Skeletal muscle satellite cell (primary cell): ENCODE measurements around the gene TMEM60.
A peak's percentile ranks its signal among the peaks of the same experiment; 100 is the strongest.

ENCODE experiments used
- H3K27me3 ChIP-seq: 2 replicates; pipeline ENCODE4 v1.7.0; 2013; ENCODE audit warnings: low read length; ENCODE audit not compliant: control insufficient read depth, insufficient read depth
- H3K36me3 ChIP-seq: 2 replicates; pipeline ENCODE4 v1.7.0; 2013; ENCODE audit warnings: mild to moderate bottlenecking, control low read depth, low read length; ENCODE audit not compliant: insufficient read depth
- H3K4me1 ChIP-seq: 2 replicates; pipeline ENCODE4 v1.7.0; 2013; ENCODE audit warnings: low read length; ENCODE audit not compliant: control insufficient read depth, insufficient read depth
- H3K4me2 ChIP-seq: 2 replicates; pipeline ENCODE4 v1.7.0; 2013; ENCODE audit warnings: mild to moderate bottlenecking, low read length
- H3K4me3 ChIP-seq: 2 replicates; pipeline ENCODE4 v1.7.0; 2013; ENCODE audit warnings: low read length
- H3K9ac ChIP-seq: 2 replicates; pipeline ENCODE4 v1.7.0; 2013; ENCODE audit warnings: mild to moderate bottlenecking, low read depth, low read length, moderate library complexity
- H3K9me3 ChIP-seq: replicated peaks from 2 replicates; pipeline ENCODE4 v1.7.0; 2013; ENCODE audit warnings: mild to moderate bottlenecking, control low read depth, low read length

The TMEM60 gene

GRCh38 chr7:77811516-77812289 is 13.5 kb upstream of the TMEM60 start:
- Histone ChIP-seq H3K36me3 (no peaks in the 10 kb centered on the region), H3K4me1 (peaks cover 9% of the 10 kb centered on the region)

GRCh38 chr7:77808517-77808916 is 10.3 kb upstream of the TMEM60 start:
- Histone ChIP-seq H3K9ac (no peak overlapping the region), H3K9me3 (peaks cover 5% of the 10 kb centered on the region), H3K4me3 (no peak overlapping the region), H3K36me3 (no peaks in the 10 kb centered on the region), H3K4me1 (peaks cover 9% of the 10 kb centered on the region), H3K27me3 (no peaks in the 10 kb centered on the region), H3K4me2 (no peak overlapping the region)

More at GRCh38 chr7:77811516-77812289, 13.5 kb upstream of the TMEM60 start:
- Histone ChIP-seq H3K27me3 (no peaks in the 10 kb centered on the region), H3K4me2 (peak overlapping the region; percentile 64), H3K4me3 (peak overlapping the region; percentile 26), H3K9me3 (peaks cover 5% of the 10 kb centered on the region), H3K9ac (peak overlapping the region; percentile 44)

- Histone ChIP-seq H3K9ac (no peak overlapping the region), H3K4me1 (peaks cover under 1% of the 10 kb centered on the region), H3K27me3 (no peaks in the 10 kb centered on the region), H3K36me3 (no peaks in the 10 kb centered on the region), H3K9me3 (peaks cover 5% of the 10 kb centered on the region), H3K4me2 (no peak overlapping the region), H3K4me3 (no peak overlapping the region)
Measured at GRCh38 chr7:77806425-77806824, 8.2 kb upstream of the TMEM60 start.

- no peak overlapping the region for H3K9ac ChIP-seq
- no peak overlapping the region for H3K4me3 ChIP-seq
- no peaks in the 10 kb centered on the region for H3K36me3 ChIP-seq
- H3K9me3 ChIP-seq: peaks cover 4% of the 10 kb centered on the region
- peaks cover 4% of the 10 kb centered on the region for H3K4me1 ChIP-seq
- no peak overlapping the region for H3K4me2 ChIP-seq
- H3K27me3 ChIP-seq: no peaks in the 10 kb centered on the region
Measured at GRCh38 chr7:77802557-77803405, 4.5 kb upstream of the TMEM60 start.

GRCh38 chr7:77800730-77801129 is 2.5 kb upstream of the TMEM60 start:
- Histone ChIP-seq H3K36me3 (no peaks in the 10 kb centered on the region), H3K27me3 (no peaks in the 10 kb centered on the region), H3K4me3 (no peak overlapping the region), H3K4me2 (no peak overlapping the region), H3K9ac (no peak overlapping the region), H3K9me3 (no peaks in the 10 kb centered on the region), H3K4me1 (peaks cover 14% of the 10 kb centered on the region)

- H3K4me2 ChIP-seq: peak overlapping the region; percentile 91
- H3K4me3 ChIP-seq: peak overlapping the region; percentile 17
- H3K27me3 ChIP-seq: no peaks in the 10 kb centered on the region
- H3K36me3 ChIP-seq: no peaks in the 10 kb centered on the region
- H3K9me3 ChIP-seq: no peaks in the 10 kb centered on the region
- peaks cover 14% of the 10 kb centered on the region for H3K4me1 ChIP-seq
- H3K9ac ChIP-seq: peak overlapping the region; percentile 87
Measured at GRCh38 chr7:77800158-77800557, 1.9 kb upstream of the TMEM60 start.

- Histone ChIP-seq H3K4me2 (peak overlapping the region; percentile 91), H3K36me3 (no peaks in the 10 kb centered on the region), H3K4me1 (peaks cover 14% of the 10 kb centered on the region), H3K4me3 (peak overlapping the region; percentile 92), H3K27me3 (no peaks in the 10 kb centered on the region), H3K9ac (peak overlapping the region; percentile 87), H3K9me3 (no peaks in the 10 kb centered on the region)
Measured at GRCh38 chr7:77799078-77799964, 1.1 kb upstream of the TMEM60 start.

- Histone ChIP-seq H3K4me3 (peak overlapping the region; percentile 92), H3K27me3 (no peaks in the 10 kb centered on the region), H3K9ac (peak overlapping the region; percentile 88), H3K36me3 (peaks cover 6% of the 10 kb centered on the region), H3K4me2 (peak overlapping the region; percentile 94), H3K4me1 (peaks cover 14% of the 10 kb centered on the region), H3K9me3 (no peaks in the 10 kb centered on the region)
Measured at GRCh38 chr7:77797734-77798393, 370 bp downstream of the TMEM60 start.

GRCh38 chr7:77796960-77797359 is 1.3 kb downstream of the TMEM60 start:
- Histone ChIP-seq H3K4me2 (peak overlapping the region; percentile 94), H3K4me1 (peaks cover 20% of the 10 kb centered on the region), H3K9me3 (no peaks in the 10 kb centered on the region), H3K27me3 (no peaks in the 10 kb centered on the region), H3K9ac (peak overlapping the region; percentile 88), H3K36me3 (peaks cover 6% of the 10 kb centered on the region), H3K4me3 (peak overlapping the region; percentile 92)

- peak overlapping the region; percentile 94 for H3K4me2 ChIP-seq
- no peak overlapping the region for H3K9ac ChIP-seq
- H3K4me1 ChIP-seq: peaks cover 20% of the 10 kb centered on the region
- peaks cover 6% of the 10 kb centered on the region for H3K36me3 ChIP-seq
- no peaks in the 10 kb centered on the region for H3K27me3 ChIP-seq
- H3K9me3 ChIP-seq: no peaks in the 10 kb centered on the region
- H3K4me3 ChIP-seq: no peak overlapping the region
Measured at GRCh38 chr7:77796109-77796508, 2.1 kb downstream of the TMEM60 start.
